Activated effector memory CD4-positive, alpha-beta T cell treated with Interleukin-2 at 50 U/mL for 16 hours (primary cell): ENCODE results near the gene AMBP.

Source experiments
- DNase-seq: peaks from one replicate; pipeline ENCODE4 v3.0.0-alpha.2; 2020

The AMBP gene

GRCh38 chr9:114071197-114071795, 6.8 kb downstream of the AMBP start:
- no peak for DNase-seq

GRCh38 chr9:114070188-114071103, 7.7 kb downstream of the AMBP start:
- DNase-seq, result no peak

- no peak for DNase-seq
Observed at GRCh38 chr9:114069476-114070187, 8.5 kb downstream of the AMBP start.

GRCh38 chr9:114065304-114065703, 12.8 kb downstream of the AMBP start:
- no peak for DNase-seq

GRCh38 chr9:114061830-114062474, 16.1 kb downstream of the AMBP start:
- no peak for DNase-seq

- no peak for DNase-seq
Observed at GRCh38 chr9:114061292-114061691, 16.8 kb downstream of the AMBP start.

- no peak for DNase-seq
Observed at GRCh38 chr9:114060711-114061110, 17.4 kb downstream of the AMBP start.

- DNase-seq, result no peak
Observed at GRCh38 chr9:114060070-114060469, 18.0 kb downstream of the AMBP start.

- DNase-seq, result no peak
Observed at GRCh38 chr9:114059047-114059803, 18.9 kb downstream of the AMBP start.

- DNase-seq, result no peak
Observed at GRCh38 chr9:114058688-114059046, 19.4 kb downstream of the AMBP start.

GRCh38 chr9:114057161-114057885, 20.8 kb downstream of the AMBP start:
- DNase-seq, result no peak

- DNase-seq, result no peak
Observed at GRCh38 chr9:114056527-114056926, 21.6 kb downstream of the AMBP start.

GRCh38 chr9:114055894-114056293, 22.2 kb downstream of the AMBP start:
- DNase-seq, result no peak

GRCh38 chr9:114055061-114055460, 23.0 kb downstream of the AMBP start:
- no peak for DNase-seq

GRCh38 chr9:114054191-114054690, 23.9 kb downstream of the AMBP start:
- DNase-seq, result no peak

GRCh38 chr9:114053246-114054005, 24.7 kb downstream of the AMBP start:
- no peak for DNase-seq

GRCh38 chr9:114051706-114052105, 26.4 kb downstream of the AMBP start:
- DNase-seq, result no peak

- no peak for DNase-seq
Observed at GRCh38 chr9:114051281-114051680, 26.8 kb downstream of the AMBP start.

GRCh38 chr9:114050646-114051045, 27.5 kb downstream of the AMBP start:
- no peak for DNase-seq

GRCh38 chr9:114050226-114050568, 27.9 kb downstream of the AMBP start:
- DNase-seq, result no peak
